ENCODE data around the gene FGD3. TPM values are rescaled to one million over a fixed set of nuclear protein-coding genes. Genes with fewer than 3 reads are reported as not detected.

The FGD3 gene
- total RNA-seq, 6 donors from 2014 or later = 14.0 to 45.1 (median 22.3) TPM

- no peaks in the 10 kb centered on the region for H3K9me3 ChIP-seq
- WGBS, 2 donors = 88 to 91% methylated on average over 9 of the region's 9 CpGs
- H3K4me3 ChIP-seq = no peak overlapping the region
- no peak overlapping the region for H3K27ac ChIP-seq
- DNase-seq (no peak), ATAC-seq (ENCODE audit: low FRiP score in 2 of 2) (no peak)
- peaks cover 9 to 23% (median 15%) of the 10 kb centered on the region in 4 donors for H3K4me1 ChIP-seq
- H3K36me3 ChIP-seq = peaks cover 0 to 29% (median 16%) of the 10 kb centered on the region in 4 donors
- TF ChIP-seq EP300 (IDR thresholded peaks at IDR 0.05) (no peak), POLR2AphosphoS5 (IDR thresholded peaks at IDR 0.05) (no peak), CTCF (IDR thresholded peaks at IDR 0.05) (no peak), POLR2A (IDR thresholded peaks at IDR 0.05) (no peak)
- no peaks in the 10 kb centered on the region for H3K27me3 ChIP-seq
Observed at GRCh38 chr9:93030642-93031628, 83.6 kb downstream of the FGD3 start.

GRCh38 chr9:93031629-93032430 is 84.5 kb downstream of the FGD3 start:
- DNase-seq = no peak
- TF ChIP-seq EP300 (IDR thresholded peaks at IDR 0.05) (no peak), POLR2AphosphoS5 (IDR thresholded peaks at IDR 0.05) (no peak), CTCF (IDR thresholded peaks at IDR 0.05) (no peak), POLR2A (IDR thresholded peaks at IDR 0.05) (no peak)
- peaks cover 0 to 29% (median 15%) of the 10 kb centered on the region in 4 donors for H3K36me3 ChIP-seq
- H3K27me3 ChIP-seq = no peaks in the 10 kb centered on the region
- H3K4me3 ChIP-seq = no peak overlapping the region
- no peak overlapping the region for H3K27ac ChIP-seq
- peak in 1 of 2 donors; percentile 64 for ATAC-seq (ENCODE audit: low FRiP score in 2 of 2)
- H3K9me3 ChIP-seq = no peaks in the 10 kb centered on the region
- peaks cover 9 to 23% (median 15%) of the 10 kb centered on the region in 4 donors for H3K4me1 ChIP-seq
- WGBS, 2 donors = 71 to 72% methylated on average over 10 of the region's 10 CpGs

- ATAC-seq (ENCODE audit: low FRiP score in 2 of 2) (no peak), DNase-seq (no peak)
- Histone ChIP-seq H3K4me3 (no peak overlapping the region), H3K27ac (peak overlapping the region in 1 of 4 donors; percentile 3), H3K36me3 (peaks cover 0 to 29% (median 15%) of the 10 kb centered on the region in 4 donors), H3K27me3 (no peaks in the 10 kb centered on the region), H3K9me3 (no peaks in the 10 kb centered on the region), H3K4me1 (peaks cover 12 to 27% (median 19%) of the 10 kb centered on the region in 4 donors)
- TF ChIP-seq POLR2AphosphoS5 (IDR thresholded peaks at IDR 0.05) (no peak), POLR2A (IDR thresholded peaks at IDR 0.05) (no peak), EP300 (IDR thresholded peaks at IDR 0.05) (no peak)
- WGBS, 2 donors = 87 to 95% methylated on average over 9 to 12 of the region's 12 CpGs
Observed at GRCh38 chr9:93032545-93032944, 85.2 kb downstream of the FGD3 start.

- WGBS, 2 donors = 58 to 70% methylated on average over 6 of the region's 6 CpGs
- DNase-seq = no peak
- H3K36me3 ChIP-seq = peaks cover 0 to 29% (median 15%) of the 10 kb centered on the region in 4 donors
Observed at GRCh38 chr9:93033531-93033930, 86.2 kb downstream of the FGD3 start.

More at GRCh38 chr9:93033531-93033930, 86.2 kb downstream of the FGD3 start:
- ATAC-seq (ENCODE audit: low FRiP score in 2 of 2) = no peak
- Histone ChIP-seq H3K27ac (no peak overlapping the region), H3K27me3 (no peaks in the 10 kb centered on the region), H3K9me3 (no peaks in the 10 kb centered on the region), H3K4me3 (no peak overlapping the region), H3K4me1 (peaks cover 5 to 27% (median 18%) of the 10 kb centered on the region in 4 donors)
- TF ChIP-seq POLR2A (IDR thresholded peaks at IDR 0.05) (no peak), CTCF (IDR thresholded peaks at IDR 0.05) (no peak), EP300 (IDR thresholded peaks at IDR 0.05) (no peak), POLR2AphosphoS5 (IDR thresholded peaks at IDR 0.05) (no peak)

Data from upper lobe of left lung (tissue), 6 donors.